ENCODE results near the gene TRPM7.
"Not testable (repeated sequence)": the region's sequence is repeated elsewhere in the genome, so short reads cannot be mapped to it uniquely, and the experiment has no call there.

The TRPM7 gene

DNA sequence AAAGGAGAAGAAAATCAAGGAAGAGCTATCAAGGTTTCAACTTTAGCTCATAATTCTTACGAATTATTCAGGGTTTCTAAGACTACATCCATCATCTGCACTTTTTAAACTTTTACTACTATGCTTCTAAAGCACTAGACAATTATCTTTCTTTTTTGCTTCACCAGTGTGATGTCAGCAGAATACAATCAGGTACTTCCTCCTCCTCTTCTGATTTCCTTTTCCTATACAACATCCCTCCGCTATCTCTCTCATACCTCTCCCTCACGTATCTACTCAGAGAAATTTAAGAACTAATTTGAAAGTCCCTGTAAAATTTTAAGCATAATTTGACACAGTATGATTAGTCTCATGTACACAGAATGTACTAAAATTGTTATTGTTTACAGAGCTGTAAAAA is 92.8 kb downstream of the TRPM7 start:
- no peaks in the 10 kb centered on the region for H3K27me3 ChIP-seq (ENCODE audit: insufficient read depth, poor library complexity, severe bottlenecking)
- no peak for DNase-seq (ENCODE audit: low spot score)
- H3K27ac ChIP-seq (ENCODE audit: poor library complexity, severe bottlenecking), result no peak overlapping the region
- H3K9me3 ChIP-seq (ENCODE audit: severe bottlenecking), result no peaks in the 10 kb centered on the region
- TF ChIP-seq, protein P1, sequence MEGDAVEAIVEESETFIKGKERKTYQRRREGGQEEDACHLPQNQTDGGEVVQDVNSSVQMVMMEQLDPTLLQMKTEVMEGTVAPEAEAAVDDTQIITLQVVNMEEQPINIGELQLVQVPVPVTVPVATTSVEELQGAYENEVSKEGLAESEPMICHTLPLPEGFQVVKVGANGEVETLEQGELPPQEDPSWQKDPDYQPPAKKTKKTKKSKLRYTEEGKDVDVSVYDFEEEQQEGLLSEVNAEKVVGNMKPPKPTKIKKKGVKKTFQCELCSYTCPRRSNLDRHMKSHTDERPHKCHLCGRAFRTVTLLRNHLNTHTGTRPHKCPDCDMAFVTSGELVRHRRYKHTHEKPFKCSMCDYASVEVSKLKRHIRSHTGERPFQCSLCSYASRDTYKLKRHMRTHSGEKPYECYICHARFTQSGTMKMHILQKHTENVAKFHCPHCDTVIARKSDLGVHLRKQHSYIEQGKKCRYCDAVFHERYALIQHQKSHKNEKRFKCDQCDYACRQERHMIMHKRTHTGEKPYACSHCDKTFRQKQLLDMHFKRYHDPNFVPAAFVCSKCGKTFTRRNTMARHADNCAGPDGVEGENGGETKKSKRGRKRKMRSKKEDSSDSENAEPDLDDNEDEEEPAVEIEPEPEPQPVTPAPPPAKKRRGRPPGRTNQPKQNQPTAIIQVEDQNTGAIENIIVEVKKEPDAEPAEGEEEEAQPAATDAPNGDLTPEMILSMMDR (IDR thresholded peaks at IDR 0.05; ENCODE audit: poor library complexity, severe bottlenecking), result no peak
- no peak for ATAC-seq (ENCODE audit: low read depth)
- H3K4me3 ChIP-seq (ENCODE audit: severe bottlenecking), result no peak overlapping the region
- peaks cover 99% of the 10 kb centered on the region for H3K36me3 ChIP-seq (ENCODE audit: low read depth)
- no peaks in the 10 kb centered on the region for H3K4me1 ChIP-seq (ENCODE audit: insufficient read depth, poor library complexity, severe bottlenecking)

GRCh38 chr15:50590288-50590687 is 96.3 kb downstream of the TRPM7 start:
- H3K36me3 ChIP-seq (ENCODE audit: low read depth), result peaks cover 98% of the 10 kb centered on the region
- ATAC-seq (ENCODE audit: low read depth), result no peak
- no peaks in the 10 kb centered on the region for H3K9me3 ChIP-seq (ENCODE audit: severe bottlenecking)
- H3K27ac ChIP-seq (ENCODE audit: poor library complexity, severe bottlenecking), result no peak overlapping the region
- H3K27me3 ChIP-seq (ENCODE audit: insufficient read depth, poor library complexity, severe bottlenecking), result no peaks in the 10 kb centered on the region
- no peaks in the 10 kb centered on the region for H3K4me1 ChIP-seq (ENCODE audit: insufficient read depth, poor library complexity, severe bottlenecking)
- DNase-seq (ENCODE audit: low spot score), result no peak
- no peak overlapping the region for H3K4me3 ChIP-seq (ENCODE audit: severe bottlenecking)
- TF ChIP-seq, protein P1 (IDR thresholded peaks at IDR 0.05; ENCODE audit: poor library complexity, severe bottlenecking), result no peak

DNA sequence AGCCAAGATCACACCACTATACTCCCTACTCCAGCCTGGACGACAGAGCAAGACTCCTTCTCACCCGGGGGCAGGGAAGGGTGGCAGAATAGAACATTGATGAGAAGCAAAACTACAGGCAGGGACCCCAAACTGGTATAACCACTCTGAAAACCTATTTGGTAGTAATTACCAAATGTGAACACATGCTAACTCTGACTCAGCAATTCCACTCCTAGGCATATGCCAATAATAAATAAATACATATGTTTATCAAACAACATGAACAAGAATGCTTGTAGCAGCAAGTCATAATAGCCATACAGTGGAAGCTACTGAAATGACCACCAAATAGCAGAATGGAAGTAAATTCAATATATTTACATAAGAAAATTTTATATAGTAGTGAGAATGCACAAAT is 109.1 kb downstream of the TRPM7 start:
- H3K36me3 ChIP-seq (ENCODE audit: low read depth), result peaks cover 98% of the 10 kb centered on the region
- no peaks in the 10 kb centered on the region for H3K9me3 ChIP-seq (ENCODE audit: severe bottlenecking)
- H3K4me1 ChIP-seq (ENCODE audit: insufficient read depth, poor library complexity, severe bottlenecking), result no peaks in the 10 kb centered on the region
- TF ChIP-seq, protein P1 (IDR thresholded peaks at IDR 0.05; ENCODE audit: poor library complexity, severe bottlenecking), result no peak
- no peak overlapping the region for H3K4me3 ChIP-seq (ENCODE audit: severe bottlenecking)
- ATAC-seq (ENCODE audit: low read depth) (no peak), DNase-seq (ENCODE audit: low spot score) (no peak)
- H3K27ac ChIP-seq (ENCODE audit: poor library complexity, severe bottlenecking), result no peak overlapping the region
- no peaks in the 10 kb centered on the region for H3K27me3 ChIP-seq (ENCODE audit: insufficient read depth, poor library complexity, severe bottlenecking)

GRCh38 chr15:50576166-50576565 is 110.4 kb downstream of the TRPM7 start:
- Histone ChIP-seq H3K4me3 (ENCODE audit: severe bottlenecking) (no peak overlapping the region), H3K36me3 (ENCODE audit: low read depth) (peaks cover 100% of the 10 kb centered on the region), H3K27ac (ENCODE audit: poor library complexity, severe bottlenecking) (no peak overlapping the region), H3K4me1 (ENCODE audit: insufficient read depth, poor library complexity, severe bottlenecking) (no peaks in the 10 kb centered on the region), H3K9me3 (ENCODE audit: severe bottlenecking) (no peaks in the 10 kb centered on the region), H3K27me3 (ENCODE audit: insufficient read depth, poor library complexity, severe bottlenecking) (no peaks in the 10 kb centered on the region)
- DNase-seq (ENCODE audit: low spot score) (no peak), ATAC-seq (ENCODE audit: low read depth) (no peak)
- TF ChIP-seq, protein P1 (IDR thresholded peaks at IDR 0.05; ENCODE audit: poor library complexity, severe bottlenecking), result no peak

DNA sequence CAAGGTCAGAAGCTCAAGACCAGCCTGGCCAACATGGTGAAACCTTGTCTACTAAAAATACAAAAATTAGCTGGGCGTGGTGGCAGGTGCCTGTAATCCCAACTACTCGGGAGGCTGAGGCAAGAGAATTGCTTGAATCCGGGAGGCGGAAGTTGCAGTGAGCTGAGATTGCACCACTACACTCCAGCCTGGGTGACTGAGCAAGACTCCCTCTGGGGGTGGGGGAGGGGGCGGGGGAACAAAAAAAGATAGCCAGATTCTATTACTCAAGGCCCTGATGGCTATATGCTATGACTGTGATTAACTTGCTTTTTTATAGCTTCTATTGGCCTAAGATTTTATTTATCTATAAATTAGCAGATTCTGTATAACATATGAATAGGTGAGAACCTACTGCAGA is 112.8 kb downstream of the TRPM7 start:
- not testable (repeated sequence) for H3K4me1 ChIP-seq (ENCODE audit: insufficient read depth, poor library complexity, severe bottlenecking); DNase-seq (ENCODE audit: low spot score); ATAC-seq (ENCODE audit: low read depth); H3K4me3 ChIP-seq (ENCODE audit: severe bottlenecking); H3K9me3 ChIP-seq (ENCODE audit: severe bottlenecking); H3K27me3 ChIP-seq (ENCODE audit: insufficient read depth, poor library complexity, severe bottlenecking); H3K27ac ChIP-seq (ENCODE audit: poor library complexity, severe bottlenecking)
- peaks cover 98% of the 10 kb centered on the region for H3K36me3 ChIP-seq (ENCODE audit: low read depth)
